ENCODE data around the gene SH3GLB2.

Gene SH3GLB2

GRCh38 chr9:128995791-128996190 lies 32.3 kb downstream of the SH3GLB2 start:
- no peak for DNase-seq (ENCODE audit: extremely low spot score)
- CTCF ChIA-PET, result interaction anchor here (2.7 kb wide), 1 partner anchor 9 kb away, joined by 17 read pairs; no protein-coding TSS in a partner anchor
- POLR2A ChIA-PET, result no interaction called here
- no peak for TF ChIP-seq CTCF (IDR thresholded peaks at IDR 0.05; ENCODE audit: control extremely low read depth, extremely low read depth, low read depth, missing control alignments)

- TF ChIP-seq CTCF (IDR thresholded peaks at IDR 0.05; ENCODE audit: control extremely low read depth, extremely low read depth, low read depth, missing control alignments), result peak; percentile 25
- ChIA-PET CTCF (interaction anchor here (1.1 to 2.2 kb wide), 3 partner anchors 11 to 15 kb away, joined by 3 to 8 read pairs (median 4); no protein-coding TSS in a partner anchor), POLR2A (interaction anchor here (0.5 kb wide), 1 partner anchor 28 kb away, joined by 4 read pairs; no protein-coding TSS in a partner anchor)
- no peak for DNase-seq (ENCODE audit: extremely low spot score)
These were observed 35.1 kb downstream of the SH3GLB2 start for GRCh38 chr9:128992995-128993394.

GRCh38 chr9:128987805-128988204 lies 40.3 kb downstream of the SH3GLB2 start:
- POLR2A ChIA-PET, result interaction anchor here (0.6 kb wide), 1 partner anchor 90 kb away, joined by 5 read pairs; no protein-coding TSS in a partner anchor
- no peak for DNase-seq (ENCODE audit: extremely low spot score)
- CTCF ChIA-PET, result no interaction called here
- TF ChIP-seq CTCF (IDR thresholded peaks at IDR 0.05; ENCODE audit: control extremely low read depth, extremely low read depth, low read depth, missing control alignments), result no peak

GRCh38 chr9:128986671-128987070 lies 41.5 kb downstream of the SH3GLB2 start:
- TF ChIP-seq CTCF (IDR thresholded peaks at IDR 0.05; ENCODE audit: control extremely low read depth, extremely low read depth, low read depth, missing control alignments), result no peak
- CTCF ChIA-PET, result no interaction called here
- DNase-seq (ENCODE audit: extremely low spot score), result no peak
- POLR2A ChIA-PET, result no interaction called here

GRCh38 chr9:128983536-128983935 lies 44.6 kb downstream of the SH3GLB2 start:
- DNase-seq (ENCODE audit: extremely low spot score), result no peak
- POLR2A ChIA-PET, result no interaction called here
- CTCF ChIA-PET, result no interaction called here
- TF ChIP-seq CTCF (IDR thresholded peaks at IDR 0.05; ENCODE audit: control extremely low read depth, extremely low read depth, low read depth, missing control alignments), result no peak

GRCh38 chr9:128979111-128979510 lies 49.0 kb downstream of the SH3GLB2 start:
- CTCF ChIA-PET, result no interaction called here
- DNase-seq (ENCODE audit: extremely low spot score), result no peak
- TF ChIP-seq CTCF (IDR thresholded peaks at IDR 0.05; ENCODE audit: control extremely low read depth, extremely low read depth, low read depth, missing control alignments), result no peak
- POLR2A ChIA-PET, result no interaction called here

All from GM10248 (cell line).